SKM-1 (cell line): ENCODE measurements around the gene RASSF7.

Experiments used
- DNase-seq: peaks from one replicate; lab custom pipeline; 2025; ENCODE audit not compliant: unreplicated experiment; lab: John Stamatoyannopoulos, UW

The RASSF7 gene

DNA sequence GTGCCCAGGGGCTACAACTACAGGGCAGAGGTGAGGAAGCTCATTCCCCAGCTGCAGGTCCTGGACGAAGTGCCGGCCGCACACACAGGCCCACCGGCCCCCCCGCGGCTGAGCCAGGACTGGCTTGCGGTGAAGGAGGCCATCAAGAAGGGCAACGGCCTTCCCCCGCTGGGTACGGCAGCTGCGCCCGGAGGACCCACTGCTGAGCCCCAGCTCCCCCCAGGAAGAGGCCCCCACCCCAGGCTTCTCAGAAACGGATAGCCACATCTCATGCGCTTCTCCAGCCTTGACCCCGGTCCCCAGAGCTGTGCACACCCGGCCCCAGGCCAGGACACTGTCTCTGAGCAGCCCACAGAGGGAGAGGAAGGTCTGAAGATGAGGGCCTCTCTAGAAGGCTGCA lies 9.6 kb upstream of the RASSF7 start:
- no peak for DNase-seq

DNA sequence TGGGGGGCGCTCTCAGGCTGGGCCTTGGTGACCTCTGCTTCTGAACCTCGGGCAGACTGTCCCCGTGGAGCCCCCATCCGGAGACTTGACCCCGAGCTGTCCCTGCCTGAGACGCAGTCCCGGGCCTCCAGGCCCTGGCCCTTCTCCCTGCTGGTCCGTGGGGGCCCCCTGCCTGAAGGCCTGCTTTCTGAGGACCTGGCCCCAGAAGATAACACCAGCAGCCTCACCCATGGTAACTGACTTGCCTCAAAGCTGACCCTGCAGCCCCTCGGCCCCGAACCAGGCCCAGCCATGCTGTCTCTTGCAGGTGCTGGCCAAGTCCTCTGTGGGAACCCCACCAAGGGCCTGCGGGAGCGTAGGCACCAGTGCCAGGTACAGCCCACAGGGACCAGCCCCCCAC lies 9.2 kb upstream of the RASSF7 start:
- no peak for DNase-seq

DNA sequence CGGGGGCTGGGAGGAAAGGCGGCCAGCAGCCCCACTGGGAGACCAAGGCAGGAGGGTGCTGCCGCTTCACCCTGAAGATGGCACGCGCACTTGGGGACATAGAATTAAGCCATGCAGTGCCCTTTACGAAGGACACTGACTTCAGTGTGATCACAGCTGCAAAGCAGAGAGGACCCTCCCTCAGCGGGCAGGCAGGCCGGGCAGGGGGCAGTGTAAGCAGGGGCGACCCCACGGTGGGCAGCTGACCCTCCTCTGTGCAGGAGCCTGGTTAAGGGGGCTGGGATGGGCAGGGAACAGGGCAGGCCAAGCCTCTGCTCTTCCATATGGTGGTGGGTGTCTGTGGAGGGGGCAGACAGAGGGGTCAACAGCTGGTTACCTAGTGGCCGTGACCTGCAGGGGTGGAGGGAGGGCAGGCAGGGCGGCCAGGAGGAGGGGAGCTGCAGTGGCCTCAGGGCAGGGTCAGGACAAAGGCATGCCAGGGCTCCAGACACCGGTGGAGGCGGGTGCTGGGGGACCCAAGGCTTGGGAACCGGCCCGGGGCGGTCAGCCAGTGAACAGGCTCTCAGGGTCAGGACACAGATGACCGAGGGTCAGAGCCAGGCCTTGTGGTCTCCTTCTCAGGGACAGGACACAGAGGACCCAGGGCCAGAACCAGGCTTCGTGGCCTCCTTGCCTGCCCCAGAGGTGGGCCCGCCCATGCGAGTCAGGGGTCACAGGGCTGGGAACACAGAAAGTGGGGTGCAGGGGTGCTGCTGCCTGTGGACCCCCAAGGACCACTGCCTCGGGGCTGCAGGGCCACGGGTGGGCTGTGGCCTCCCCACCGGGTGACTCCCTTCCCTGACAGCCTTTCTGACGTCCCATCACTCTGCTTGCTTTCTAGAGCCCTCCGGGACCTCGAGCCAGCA lies 7.4 kb upstream of the RASSF7 start:
- no peak for DNase-seq

DNA sequence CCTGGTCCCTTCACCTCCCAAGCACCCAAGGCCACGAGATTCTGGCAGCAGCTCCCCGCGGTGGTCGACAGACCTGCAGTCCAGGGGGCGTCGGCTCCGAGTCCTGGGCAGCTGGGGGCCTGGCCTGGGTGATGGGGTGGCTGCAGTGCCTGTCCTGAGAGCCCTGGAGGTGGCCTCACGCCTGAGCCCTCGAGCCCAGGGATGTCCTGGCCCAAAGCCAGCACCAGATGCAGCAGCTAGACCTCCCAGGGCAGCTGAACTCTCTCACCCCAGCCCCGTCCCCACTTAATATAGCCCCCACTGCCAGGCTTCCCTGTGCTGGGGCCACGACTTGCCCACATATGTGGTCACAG lies 6.8 kb upstream of the RASSF7 start:
- no peak for DNase-seq

DNA sequence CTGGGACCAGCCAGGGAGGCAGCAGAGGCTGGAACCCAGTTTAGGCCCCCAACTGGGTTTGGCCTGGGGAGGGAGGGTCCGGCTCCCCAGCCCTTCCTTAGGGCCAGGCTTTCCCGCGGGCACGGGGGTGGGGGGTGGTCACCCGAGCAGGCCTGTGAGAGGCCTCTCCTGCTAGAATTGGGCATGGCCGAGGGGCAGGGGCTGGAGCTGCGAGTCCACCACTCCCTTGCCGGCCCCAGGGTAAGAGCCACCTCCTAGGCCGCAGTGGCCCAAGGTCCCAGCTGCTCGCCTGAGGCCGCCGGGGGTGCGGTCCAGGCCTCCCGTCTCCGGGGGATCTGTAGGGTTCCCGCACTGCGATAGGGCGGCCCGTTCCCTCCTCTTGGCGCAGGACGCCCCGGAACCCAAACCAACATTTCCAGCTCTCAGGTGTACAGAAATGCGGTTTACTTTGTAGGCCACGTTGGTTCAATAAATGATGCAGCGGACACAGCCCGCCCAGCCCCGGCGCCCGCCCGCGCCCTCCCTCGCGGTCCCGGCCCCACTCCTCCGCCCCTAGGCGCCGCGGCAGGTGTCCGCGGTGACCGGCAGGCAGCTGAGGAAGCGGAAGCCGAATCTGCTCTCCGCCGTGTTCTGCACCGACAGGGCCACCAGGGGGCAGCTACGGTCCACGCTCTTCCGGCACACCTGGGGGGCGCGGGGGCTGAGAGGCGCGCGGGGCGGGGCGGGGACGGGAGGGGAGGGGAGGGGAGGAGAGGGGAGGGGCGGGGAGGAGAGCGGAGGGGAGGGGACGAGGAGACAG lies 6.1 kb upstream of the RASSF7 start:
- DNase-seq = peak; percentile 27

DNA sequence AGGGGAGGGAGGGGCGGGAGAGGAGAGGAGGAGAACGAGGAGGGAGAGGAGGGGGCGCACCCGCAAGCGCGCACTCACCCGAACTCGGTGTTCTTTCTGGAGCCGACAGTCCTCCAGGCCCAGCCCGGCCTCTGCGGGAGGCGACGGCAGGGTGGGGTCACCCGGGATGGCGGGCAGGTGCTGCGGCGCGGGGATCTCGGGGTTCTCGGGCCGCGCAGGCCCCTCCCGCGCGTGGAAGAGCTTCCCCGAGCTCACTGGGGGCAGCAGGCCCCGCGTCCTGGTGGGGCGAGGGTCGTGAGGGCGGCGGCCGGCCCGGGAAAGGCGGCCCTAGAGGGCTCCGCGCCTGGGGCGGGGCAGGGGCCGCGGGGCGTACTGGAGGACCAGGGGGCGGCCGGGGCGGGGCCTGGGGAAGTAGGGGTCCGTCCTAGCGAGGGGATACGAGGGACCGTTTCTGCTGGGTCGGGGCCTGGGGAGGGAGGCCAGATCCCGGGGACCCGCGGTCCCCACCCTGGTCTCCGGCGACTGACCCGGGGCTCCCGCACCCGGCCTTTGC lies 5.5 kb upstream of the RASSF7 start:
- DNase-seq = no peak

DNA sequence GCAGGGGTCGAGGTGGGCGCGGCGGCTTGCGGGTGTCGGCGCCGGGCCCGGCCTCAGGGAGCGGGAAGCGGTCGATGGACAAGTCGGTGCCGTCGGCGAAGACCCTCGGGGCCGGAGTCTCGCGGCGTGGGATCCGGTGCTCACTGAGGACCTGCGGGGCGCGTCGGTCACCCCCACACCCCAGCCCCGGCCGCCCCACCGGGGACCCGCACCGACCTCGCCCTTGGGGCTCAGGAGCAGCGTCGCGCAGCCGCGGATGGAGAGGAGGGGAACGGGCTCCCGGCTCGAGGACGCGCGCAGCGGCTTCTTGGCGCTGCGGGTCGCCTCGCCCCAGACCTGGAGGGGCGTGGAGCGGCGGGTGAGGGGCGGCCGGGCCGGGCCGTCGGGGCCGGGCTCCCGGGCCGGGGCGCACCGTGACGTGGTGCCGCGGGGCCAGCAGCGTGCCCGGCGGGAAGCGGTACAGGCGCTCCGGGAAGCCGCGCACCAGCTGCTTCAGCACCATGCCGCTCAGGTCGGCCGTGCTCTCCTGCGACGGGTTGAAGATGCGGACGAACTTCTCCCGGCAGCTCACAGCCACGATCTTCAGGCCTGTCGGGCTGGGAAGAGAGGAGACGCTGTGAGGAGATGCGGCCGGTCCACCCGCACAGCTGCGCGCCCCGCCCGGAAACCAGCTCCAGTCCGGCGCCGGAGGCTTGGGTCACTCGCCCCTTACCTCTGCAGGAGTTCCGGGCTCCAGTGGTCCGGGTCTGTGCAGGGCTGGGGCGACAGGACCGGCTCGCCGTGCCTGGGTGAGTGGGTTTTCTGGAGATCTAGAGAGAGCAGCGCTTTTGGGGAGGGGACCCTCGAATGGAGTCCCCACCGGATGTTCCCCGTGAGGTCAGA lies 4.7 kb upstream of the RASSF7 start:
- DNase-seq = no peak

DNA sequence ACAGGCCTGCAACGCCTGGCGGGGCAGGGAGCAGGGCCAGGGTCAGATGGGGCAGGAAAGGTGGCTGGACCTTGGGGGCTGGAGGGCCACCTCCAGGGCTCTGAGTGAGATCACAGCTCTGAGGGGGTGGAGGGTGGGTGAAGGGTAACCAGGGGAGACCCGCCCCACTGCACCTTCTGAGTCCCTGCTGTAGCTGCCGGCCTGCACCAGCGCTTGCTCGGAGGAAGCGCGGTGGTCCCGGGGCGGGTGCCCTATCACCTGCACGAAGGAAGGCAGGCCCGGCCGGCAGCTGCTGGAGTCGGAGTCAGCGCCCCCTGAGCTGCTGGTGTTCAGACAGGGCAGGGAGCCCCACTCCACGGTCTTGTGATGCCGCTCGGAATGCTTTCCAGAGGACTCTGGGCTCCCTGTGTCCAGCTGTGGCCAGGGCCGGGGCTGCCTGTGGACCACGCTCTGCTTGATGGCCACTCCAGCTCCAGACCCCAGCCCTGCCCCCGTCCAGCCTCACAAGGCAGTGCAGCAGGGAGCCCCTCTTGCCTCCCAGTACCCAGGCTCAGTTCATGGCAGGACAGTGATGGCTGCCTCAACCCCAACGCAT lies 4.0 kb upstream of the RASSF7 start:
- DNase-seq = no peak

DNA sequence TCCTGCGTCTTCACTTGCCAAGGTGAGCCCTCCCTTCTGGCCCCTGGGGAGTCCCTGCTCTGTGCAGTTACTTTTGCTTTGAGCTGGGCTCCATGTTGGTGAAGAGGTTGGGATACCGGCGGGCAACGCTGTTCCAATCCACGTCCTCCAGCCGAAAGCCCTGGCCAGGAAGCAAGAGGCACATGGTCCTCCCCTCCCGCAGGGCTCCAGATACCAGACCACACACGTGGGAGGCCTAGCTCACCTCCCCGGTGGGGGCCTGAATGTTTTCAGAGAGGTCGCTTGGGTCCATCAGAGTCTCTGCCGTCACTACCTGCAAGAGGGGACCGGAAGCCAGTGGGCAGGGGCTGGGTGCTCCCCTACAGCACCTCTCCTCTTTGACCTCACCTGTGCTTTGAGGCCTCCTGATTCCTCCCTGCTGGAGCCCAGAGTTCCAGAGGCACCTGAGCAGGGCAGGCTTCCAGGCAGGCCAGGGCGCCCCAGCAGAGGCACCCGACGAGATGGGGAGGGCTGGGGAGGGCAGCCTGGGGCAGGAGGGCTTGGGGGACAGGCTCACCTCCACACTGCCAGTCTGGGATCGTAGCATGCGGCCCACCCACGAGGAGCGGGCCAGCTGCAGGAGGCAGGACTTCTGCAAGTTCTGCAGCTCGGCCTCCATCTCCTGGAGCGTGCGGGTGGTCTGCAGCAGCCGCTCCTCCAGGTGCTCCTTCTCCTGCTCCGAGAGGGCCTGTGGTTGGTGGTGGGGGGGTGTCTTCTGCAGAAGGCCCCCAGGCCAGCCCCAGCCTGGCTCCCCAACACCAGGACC lies 3.2 kb upstream of the RASSF7 start:
- no peak for DNase-seq

DNA sequence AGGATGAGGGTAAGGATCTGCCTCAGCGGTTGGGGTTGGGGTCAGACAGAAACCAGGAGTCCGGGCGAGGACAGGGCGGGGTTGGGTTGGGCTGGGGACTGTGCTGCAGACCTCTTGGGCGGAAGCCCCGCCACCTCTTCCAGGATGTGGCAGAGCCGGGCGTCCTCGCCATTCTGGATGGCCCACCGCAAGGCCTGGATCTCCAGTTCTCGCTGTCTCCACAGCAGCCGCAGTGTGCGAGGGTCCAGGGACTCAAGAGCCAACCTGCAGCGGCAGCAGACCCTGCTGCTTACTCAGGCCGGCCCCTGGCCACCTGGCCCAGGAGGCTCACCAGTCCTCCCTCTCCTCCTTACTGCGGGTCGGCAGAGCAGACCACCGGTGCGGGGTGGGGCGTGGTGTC lies 2.3 kb upstream of the RASSF7 start:
- DNase-seq = no peak

DNA sequence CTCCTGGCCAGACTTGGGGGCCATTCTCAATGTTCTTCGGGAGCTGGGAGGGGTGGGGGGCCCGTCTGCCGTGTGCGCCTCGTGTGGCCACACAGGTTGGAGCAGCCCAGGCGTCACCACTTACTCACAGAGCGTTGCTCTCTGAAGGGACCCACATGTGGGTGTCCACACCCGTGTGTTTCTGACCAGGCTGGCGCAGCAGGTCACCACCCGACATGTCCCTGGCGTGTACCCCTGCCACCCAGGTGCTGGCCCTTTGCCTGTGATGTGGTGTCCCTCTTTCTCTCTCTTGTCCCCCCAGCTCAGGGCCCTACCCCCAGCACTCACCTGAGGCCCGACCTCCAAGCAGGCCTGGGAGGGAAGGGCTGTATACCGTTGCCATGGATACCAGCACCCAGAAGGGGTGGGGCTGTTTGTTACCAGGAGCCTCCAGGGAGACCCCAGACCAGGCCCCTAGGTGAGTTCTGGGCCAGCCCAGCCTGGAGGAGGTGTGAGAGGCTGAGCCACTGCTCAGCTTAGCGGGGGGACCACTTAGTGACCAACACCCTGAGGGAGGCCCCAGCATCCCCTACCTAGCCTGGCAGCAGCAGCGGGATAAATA lies 1.6 kb upstream of the RASSF7 start:
- DNase-seq = no peak

DNA sequence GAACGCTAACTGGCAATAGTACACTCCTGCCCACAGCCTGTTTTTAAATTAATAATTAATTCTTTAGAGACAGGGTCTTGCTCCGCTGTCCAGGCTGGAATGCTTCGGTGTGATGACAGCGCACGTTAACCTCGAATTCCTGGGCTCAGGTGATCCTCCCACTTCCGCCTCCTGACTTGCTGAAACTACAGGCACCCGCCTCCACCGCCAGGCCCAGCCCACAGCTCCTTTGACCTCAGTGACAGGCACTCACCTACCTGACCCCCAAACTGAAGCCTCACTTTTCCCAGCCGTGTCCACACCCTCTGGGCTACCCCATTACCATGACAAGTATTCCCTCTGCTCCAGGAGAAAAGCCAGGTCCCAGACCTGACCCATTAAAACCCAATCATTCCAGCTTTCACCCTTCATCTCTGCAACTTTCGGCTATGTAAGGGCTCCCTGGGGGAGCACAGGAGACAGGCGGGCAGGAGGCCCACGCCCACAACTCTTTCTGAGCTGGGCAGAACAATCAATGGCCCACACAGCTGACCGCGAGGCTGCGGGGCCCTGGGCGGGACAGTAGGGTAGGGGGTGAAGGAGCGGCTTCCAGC lies 962 bp upstream of the RASSF7 start:
- no peak for DNase-seq

DNA sequence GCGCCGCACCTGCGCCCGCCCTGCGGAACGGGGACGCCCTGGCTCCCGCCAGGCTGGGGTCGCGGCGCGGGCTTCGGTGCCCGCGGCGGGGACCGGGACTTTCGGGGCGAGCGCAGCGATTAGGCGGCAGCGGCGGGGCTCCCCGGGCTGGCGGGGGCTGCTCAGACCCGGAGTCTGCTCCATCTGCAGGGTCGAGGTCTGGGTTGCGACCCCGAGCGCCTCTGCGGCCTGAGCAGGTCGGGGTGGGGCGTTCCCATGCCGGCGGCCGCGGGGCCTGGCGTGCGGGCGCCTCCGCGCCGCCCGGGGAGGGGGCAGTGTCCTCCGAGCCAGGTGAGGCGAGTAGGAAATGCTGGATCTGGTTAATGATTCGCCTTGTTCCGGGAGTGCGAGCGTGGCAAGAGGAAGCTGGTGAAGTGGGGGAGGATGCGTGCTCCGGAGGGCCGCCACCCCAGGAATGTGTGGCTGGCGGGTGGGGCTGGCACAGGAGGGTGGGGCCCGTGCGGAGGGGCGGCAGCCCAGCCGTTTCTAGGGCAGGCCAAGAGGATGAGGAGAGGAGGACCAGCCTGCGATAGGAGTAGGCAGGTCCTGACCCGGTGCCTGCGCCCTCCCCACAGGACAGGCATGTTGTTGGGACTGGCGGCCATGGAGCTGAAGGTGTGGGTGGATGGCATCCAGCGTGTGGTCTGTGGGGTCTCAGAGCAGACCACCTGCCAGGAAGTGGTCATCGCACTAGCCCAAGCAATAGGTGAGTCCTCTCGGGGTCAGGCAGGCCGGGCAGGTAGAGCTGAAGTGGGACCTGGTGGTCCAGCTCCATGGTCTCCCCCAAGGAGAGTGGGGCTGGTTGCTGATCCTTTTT lies 606 bp downstream of the RASSF7 start:
- no peak for DNase-seq

DNA sequence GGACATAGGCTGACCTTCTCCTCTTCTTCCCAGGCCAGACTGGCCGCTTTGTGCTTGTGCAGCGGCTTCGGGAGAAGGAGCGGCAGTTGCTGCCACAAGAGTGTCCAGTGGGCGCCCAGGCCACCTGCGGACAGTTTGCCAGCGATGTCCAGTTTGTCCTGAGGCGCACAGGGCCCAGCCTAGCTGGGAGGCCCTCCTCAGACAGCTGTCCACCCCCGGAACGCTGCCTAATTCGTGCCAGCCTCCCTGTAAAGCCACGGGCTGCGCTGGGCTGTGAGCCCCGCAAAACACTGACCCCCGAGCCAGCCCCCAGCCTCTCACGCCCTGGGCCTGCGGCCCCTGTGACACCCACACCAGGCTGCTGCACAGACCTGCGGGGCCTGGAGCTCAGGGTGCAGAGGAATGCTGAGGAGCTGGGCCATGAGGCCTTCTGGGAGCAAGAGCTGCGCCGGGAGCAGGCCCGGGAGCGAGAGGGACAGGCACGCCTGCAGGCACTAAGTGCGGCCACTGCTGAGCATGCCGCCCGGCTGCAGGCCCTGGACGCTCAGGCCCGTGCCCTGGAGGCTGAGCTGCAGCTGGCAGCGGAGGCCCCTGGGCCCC lies 1.4 kb downstream of the RASSF7 start:
- DNase-seq = no peak

DNA sequence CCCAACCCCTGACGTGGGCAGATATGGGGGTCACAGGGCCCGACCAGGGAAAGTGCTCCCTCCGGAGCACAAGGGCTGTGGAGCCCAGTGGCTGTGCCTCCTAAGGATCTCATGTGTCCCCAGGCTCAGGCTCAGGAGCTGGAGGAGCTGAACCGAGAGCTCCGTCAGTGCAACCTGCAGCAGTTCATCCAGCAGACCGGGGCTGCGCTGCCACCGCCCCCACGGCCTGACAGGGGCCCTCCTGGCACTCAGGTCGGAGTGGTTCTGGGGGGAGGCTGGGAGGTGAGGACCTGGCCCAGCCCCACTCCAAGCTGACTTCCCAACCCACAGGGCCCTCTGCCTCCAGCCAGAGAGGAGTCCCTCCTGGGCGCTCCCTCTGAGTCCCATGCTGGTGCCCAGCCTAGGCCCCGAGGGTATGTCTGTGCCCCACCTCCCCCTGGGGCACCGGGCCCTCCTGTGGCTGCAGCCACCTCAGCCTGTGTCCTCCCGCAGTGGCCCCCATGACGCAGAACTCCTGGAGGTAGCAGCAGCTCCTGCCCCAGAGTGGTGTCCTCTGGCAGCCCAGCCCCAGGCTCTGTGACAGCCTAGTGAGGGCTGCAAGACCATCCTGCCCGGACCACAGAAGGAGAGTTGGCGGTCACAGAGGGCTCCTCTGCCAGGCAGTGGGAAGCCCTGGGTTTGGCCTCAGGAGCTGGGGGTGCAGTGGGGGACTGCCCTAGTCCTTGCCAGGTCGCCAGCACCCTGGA lies 2.5 kb downstream of the RASSF7 start:
- DNase-seq = no peak

DNA sequence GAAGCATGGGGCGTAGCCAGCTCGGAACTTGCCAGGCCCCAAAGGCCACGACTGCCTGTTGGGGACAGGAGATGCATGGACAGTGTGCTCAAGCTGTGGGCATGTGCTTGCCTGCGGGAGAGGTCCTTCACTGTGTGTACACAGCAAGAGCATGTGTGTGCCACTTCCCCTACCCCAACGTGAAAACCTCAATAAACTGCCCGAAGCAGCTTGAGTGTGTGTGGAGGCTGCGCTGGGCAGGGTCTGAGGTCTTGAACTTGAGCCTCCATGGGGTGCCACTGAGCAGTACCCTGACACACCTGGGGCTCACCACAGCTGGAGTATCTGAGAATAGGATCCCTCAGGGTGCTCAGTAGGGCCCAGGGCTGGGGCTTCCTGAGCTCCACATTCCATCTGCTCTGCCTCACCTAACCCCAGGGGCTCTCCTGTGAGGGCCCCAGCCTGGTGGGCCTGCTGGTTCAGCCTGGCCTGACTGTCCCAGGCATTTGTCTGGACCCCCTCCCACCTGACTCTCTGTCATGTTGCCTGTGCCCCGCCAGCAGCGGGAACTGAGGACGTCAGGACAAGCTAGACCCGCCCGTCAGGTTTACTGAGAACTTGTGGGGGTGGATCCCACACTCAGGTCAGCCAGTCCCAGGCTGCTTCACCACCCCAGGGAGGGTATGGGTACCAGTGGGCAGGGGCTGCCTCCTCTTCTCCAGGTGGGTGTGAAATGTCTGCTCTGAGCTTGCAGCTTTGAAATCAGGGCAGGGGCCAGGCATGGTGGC lies 3.2 kb downstream of the RASSF7 start:
- no peak for DNase-seq
